Gastroesophageal sphincter (tissue), 4 donors: ENCODE results near the gene RAD52. TPM values are rescaled to one million over a fixed set of nuclear protein-coding genes. Genes with fewer than 3 reads are reported as not detected.

Experiments
- ATAC-seq: fragments of 150-250 bp; one replicate; pipeline ENCODE4 v1.9.1; 2016; ENCODE audit warnings: mild to moderate bottlenecking, moderate library complexity
- H3K27ac ChIP-seq, 4 donors: fragments of 200-600 bp; sonication (generic) in 3 of 4; 1 replicate in 3 of 4; 2 replicates in 1 of 4; pipeline ENCODE4 v1.5.1; 2016 to 2019
- H3K27me3 ChIP-seq: fragments of 200-600 bp; sonication (generic); one replicate; pipeline ENCODE4 v1.5.1; 2019
- H3K36me3 ChIP-seq, 2 donors: fragments of 200-600 bp; sonication (generic); one replicate each; pipeline ENCODE4 v1.5.1; 2019; ENCODE audit warnings: control low read depth in 1 of 2
- H3K4me1 ChIP-seq, 3 donors: fragments of 200-600 bp; sonication (generic); 1 replicate in 2 of 3; 2 replicates in 1 of 3; pipeline ENCODE4 v1.5.1; 2016 to 2019; ENCODE audit warnings: control low read depth in 2 of 3
- H3K4me3 ChIP-seq, 2 donors: fragments of 200-600 bp; sonication (generic); one replicate each; pipeline ENCODE4 v1.5.1; 2019; ENCODE audit warnings: mild to moderate bottlenecking in 1 of 2, moderate library complexity in 1 of 2
- H3K9me3 ChIP-seq, 3 donors: fragments of 200-600 bp; sonication (generic); one replicate each; pipeline ENCODE4 v1.5.1; 2017 to 2019; ENCODE audit warnings: control low read depth in 2 of 3
- POLR2A ChIP-seq, 2 donors: fragments of 450-650 bp; IDR thresholded peaks; one replicate each; pipeline ENCODE4 v1.6.1; 2017; ENCODE audit warnings: antibody characterized with exemption in 2 of 2, mild to moderate bottlenecking in 2 of 2, moderate library complexity in 1 of 2
- WGBS, 2 donors: methylation state at CpG; one replicate each; pipeline ENCODE4 v1.1.5; 2018; ENCODE audit warnings: low coverage in 1 of 2; 5-methylcytosine and 5-hydroxymethylcytosine counted together
- total RNA-seq, 4 donors: library from RNA; depleted of rRNA; stranded (reverse); fragments of >200 nt; gene quantifications; one replicate each; pipeline ENCODE4 v1.1.0, GENCODE V29; 2016

RAD52 gene
- total RNA-seq, 4 donors from 2014 or later: 10.0 to 17.7 (median 13.5) TPM

- Histone ChIP-seq H3K27me3 (no peaks in the 10 kb centered on the region), H3K4me1 (peaks cover 0 to 13% (median 0%) of the 10 kb centered on the region in 3 donors), H3K4me3 (no peak overlapping the region), H3K27ac (no peak overlapping the region), H3K9me3 (no peaks in the 10 kb centered on the region), H3K36me3 (peaks cover 0 to 83% of the 10 kb centered on the region in 2 donors)
- TF ChIP-seq POLR2A (IDR thresholded peaks at IDR 0.05): no peak
- no peak for ATAC-seq
- WGBS, 2 donors: 88 to 95% methylated on average over 4 of the region's 4 CpGs
Measured at GRCh38 chr12:862303-862911, 87.1 kb downstream of the RAD52 start.

Other genes starting within 250 kb of the RAD52 start
- gene WNK1, start 197.1 kb downstream of the RAD52 start, total RNA-seq: 100 to 1,000 TPM; 109 to 245 (median 135) TPM
- gene ERC1, start 41.5 kb upstream of the RAD52 start, total RNA-seq: 10 to 100 TPM; 38.3 to 80.2 (median 58.4) TPM